ENCODE measurements around the gene FXYD5.

FXYD5 gene

DNA sequence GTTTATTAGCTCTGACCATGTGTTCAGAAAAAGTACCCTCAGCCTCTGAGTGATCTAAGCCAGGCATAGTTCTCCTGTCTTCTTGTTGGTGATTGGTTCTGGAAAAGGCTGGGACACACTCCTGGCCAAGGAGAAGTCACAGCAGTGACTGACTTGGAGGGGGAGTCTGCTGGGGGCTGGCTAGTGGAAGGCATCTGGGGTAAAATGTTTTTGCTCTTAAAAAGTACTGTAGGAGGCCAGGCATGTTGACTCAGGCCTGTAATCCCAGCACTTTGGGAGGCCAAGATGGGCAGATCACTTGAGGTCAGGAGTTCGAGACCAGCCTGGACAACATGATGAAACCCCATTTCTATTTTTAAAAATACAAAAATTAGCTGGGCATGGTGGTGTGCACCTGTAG, 52.3 kb downstream of the FXYD5 start:
- Histone ChIP-seq H3K27ac (ENCODE audit: low read length) (no peak overlapping the region), H3K9me3 (ENCODE audit: control insufficient read depth in 2 of 2, low read length in 2 of 2) (no peaks in the 10 kb centered on the region), H3K4me3 (ENCODE audit: low read length in 2 of 2) (no peak overlapping the region), H3K27me3 (ENCODE audit: control insufficient read depth in 1 of 2, insufficient read depth in 2 of 2, low read length in 2 of 2) (peaks cover 0 to 8% of the 10 kb centered on the region in 2 donors), H3K9ac (ENCODE audit: low read length in 2 of 2) (no peak overlapping the region), H3K36me3 (ENCODE audit: control insufficient read depth in 2 of 2, insufficient read depth in 2 of 2, low read length in 2 of 2) (no peaks in the 10 kb centered on the region), H3K4me1 (ENCODE audit: control insufficient read depth, insufficient read depth, low read length) (peaks cover under 1% of the 10 kb centered on the region)

DNA sequence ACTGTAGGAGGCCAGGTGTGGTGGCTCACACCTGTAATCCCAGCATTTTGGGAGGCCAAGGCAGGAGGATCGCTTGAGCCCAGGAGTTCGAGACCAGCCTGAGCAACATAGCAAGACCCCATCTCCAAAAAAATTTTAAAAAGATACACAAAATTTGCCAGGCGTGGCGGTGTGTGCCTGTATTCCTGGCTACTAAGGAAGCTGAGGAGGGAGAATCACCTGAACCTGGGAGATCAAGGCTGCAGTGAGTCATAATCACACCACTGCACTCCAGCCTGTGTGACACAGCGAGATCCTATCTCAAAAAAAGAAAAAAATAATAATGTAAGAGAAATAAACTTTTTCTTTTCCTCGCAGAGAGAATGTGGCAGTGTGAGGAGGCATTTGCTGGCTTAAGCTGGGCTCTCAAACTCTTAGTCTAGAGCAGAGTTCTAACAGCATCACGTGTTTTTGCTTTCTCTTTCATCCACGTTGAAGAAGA, 52.9 kb downstream of the FXYD5 start:
- H3K27ac ChIP-seq (ENCODE audit: low read length): no peak overlapping the region
- no peaks in the 10 kb centered on the region for H3K9me3 ChIP-seq (ENCODE audit: control insufficient read depth in 2 of 2, low read length in 2 of 2)
- H3K4me1 ChIP-seq (ENCODE audit: control insufficient read depth, insufficient read depth, low read length): peaks cover 4% of the 10 kb centered on the region

DNA sequence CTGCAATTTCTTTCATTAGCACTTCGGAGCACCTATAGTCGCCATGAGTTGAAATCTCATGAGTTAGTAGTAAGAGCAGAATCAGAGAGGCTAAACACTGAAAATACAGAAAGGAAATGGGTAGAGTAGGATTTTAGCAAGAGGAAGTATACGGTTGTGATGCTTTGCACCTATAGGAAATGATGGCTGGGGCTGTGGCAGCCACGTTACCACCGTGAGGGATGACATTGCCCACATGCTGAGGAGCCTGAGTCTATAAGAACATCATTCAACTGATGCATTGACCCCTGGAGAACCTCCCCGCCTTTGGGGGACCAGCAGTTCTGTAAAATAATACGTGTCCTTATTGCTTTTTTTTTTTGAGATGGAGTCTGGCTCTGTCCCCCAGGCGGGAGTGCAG, 53.6 kb downstream of the FXYD5 start:
- H3K9me3 ChIP-seq (ENCODE audit: control insufficient read depth in 2 of 2, low read length in 2 of 2): no peaks in the 10 kb centered on the region
- H3K27me3 ChIP-seq (ENCODE audit: control insufficient read depth in 1 of 2, insufficient read depth in 2 of 2, low read length in 2 of 2): peaks cover 0 to 8% of the 10 kb centered on the region in 2 donors
- H3K36me3 ChIP-seq (ENCODE audit: control insufficient read depth in 2 of 2, insufficient read depth in 2 of 2, low read length in 2 of 2): no peaks in the 10 kb centered on the region
- H3K27ac ChIP-seq (ENCODE audit: low read length): no peak overlapping the region
- H3K9ac ChIP-seq (ENCODE audit: low read length in 2 of 2): no peak overlapping the region
- no peak overlapping the region for H3K4me3 ChIP-seq (ENCODE audit: low read length in 2 of 2)
- H3K4me1 ChIP-seq (ENCODE audit: control insufficient read depth, insufficient read depth, low read length): peaks cover 4% of the 10 kb centered on the region

More for the DNA sequence above, 52.9 kb downstream of the FXYD5 start:
- no peak overlapping the region for H3K4me3 ChIP-seq (ENCODE audit: low read length in 2 of 2)
- H3K27me3 ChIP-seq (ENCODE audit: control insufficient read depth in 1 of 2, insufficient read depth in 2 of 2, low read length in 2 of 2): peaks cover 0 to 8% of the 10 kb centered on the region in 2 donors
- H3K9ac ChIP-seq (ENCODE audit: low read length in 2 of 2): no peak overlapping the region
- H3K36me3 ChIP-seq (ENCODE audit: control insufficient read depth in 2 of 2, insufficient read depth in 2 of 2, low read length in 2 of 2): no peaks in the 10 kb centered on the region

DNA sequence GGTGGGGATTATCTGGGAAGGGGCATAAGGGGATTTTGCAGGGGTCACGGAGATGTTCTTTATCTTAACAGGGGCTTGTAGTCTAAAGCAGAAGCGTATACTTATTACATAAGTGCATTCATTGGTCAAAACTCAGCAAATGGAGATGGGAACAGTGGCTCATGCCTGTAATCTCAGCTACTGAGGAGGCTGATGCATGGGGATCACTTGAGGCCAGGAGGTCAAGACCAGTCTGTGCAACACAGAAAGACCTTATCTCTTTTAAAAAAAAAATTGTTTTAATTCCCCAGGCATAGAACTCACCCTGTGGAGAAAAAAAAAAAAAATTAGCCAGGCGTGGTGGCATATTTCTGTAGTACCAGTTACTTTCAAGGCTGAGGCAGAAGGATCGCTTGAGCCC, 55.1 kb downstream of the FXYD5 start:
- H3K4me1 ChIP-seq (ENCODE audit: control insufficient read depth, insufficient read depth, low read length): peaks cover 12% of the 10 kb centered on the region

DNA sequence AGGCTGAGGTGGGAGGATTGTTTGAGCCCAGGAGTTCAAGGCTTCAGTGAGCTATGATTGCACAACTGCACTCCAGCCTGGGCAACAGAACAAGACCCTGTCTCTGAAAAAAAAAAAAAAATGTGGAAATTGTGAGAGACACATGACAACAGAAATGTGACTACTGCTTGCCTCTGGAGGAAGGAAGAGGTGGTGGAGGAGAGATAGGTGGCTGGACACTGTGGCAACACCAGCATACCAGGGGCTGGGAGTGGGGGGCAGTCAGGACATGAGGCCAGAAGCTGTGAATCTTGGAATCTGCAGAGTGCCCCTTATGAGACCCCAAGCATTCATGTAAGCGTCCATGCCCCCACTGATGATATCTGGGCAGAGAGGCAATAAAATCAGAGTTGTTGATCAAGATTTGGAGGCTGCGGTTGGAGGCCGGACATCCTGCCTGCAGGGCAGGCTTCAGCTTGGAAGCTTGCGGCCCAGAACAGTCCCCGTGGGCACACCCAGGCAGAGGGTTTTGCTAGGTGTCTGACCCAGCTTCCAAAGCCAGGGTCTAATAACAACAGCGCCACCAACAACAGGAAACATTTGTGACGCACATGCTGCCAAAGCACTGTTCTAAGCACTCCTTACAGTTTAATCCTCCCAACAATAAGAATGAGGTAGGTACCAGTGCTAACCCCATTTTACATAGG, 57.2 kb downstream of the FXYD5 start:
- H3K9me3 ChIP-seq (ENCODE audit: control insufficient read depth in 2 of 2, low read length in 2 of 2): no peaks in the 10 kb centered on the region
- H3K27ac ChIP-seq (ENCODE audit: low read length): no peak overlapping the region
- peaks cover 12% of the 10 kb centered on the region for H3K4me1 ChIP-seq (ENCODE audit: control insufficient read depth, insufficient read depth, low read length)
- H3K27me3 ChIP-seq (ENCODE audit: control insufficient read depth in 1 of 2, insufficient read depth in 2 of 2, low read length in 2 of 2): peaks cover 0 to 2% of the 10 kb centered on the region in 2 donors
- no peaks in the 10 kb centered on the region for H3K36me3 ChIP-seq (ENCODE audit: control insufficient read depth in 2 of 2, insufficient read depth in 2 of 2, low read length in 2 of 2)
- H3K4me3 ChIP-seq (ENCODE audit: low read length in 2 of 2): no peak overlapping the region
- no peak overlapping the region for H3K9ac ChIP-seq (ENCODE audit: low read length in 2 of 2)

More for the DNA sequence above, 55.1 kb downstream of the FXYD5 start:
- Histone ChIP-seq H3K36me3 (ENCODE audit: control insufficient read depth in 2 of 2, insufficient read depth in 2 of 2, low read length in 2 of 2) (no peaks in the 10 kb centered on the region), H3K9me3 (ENCODE audit: control insufficient read depth in 2 of 2, low read length in 2 of 2) (no peaks in the 10 kb centered on the region), H3K9ac (ENCODE audit: low read length in 2 of 2) (no peak overlapping the region), H3K27me3 (ENCODE audit: control insufficient read depth in 1 of 2, insufficient read depth in 2 of 2, low read length in 2 of 2) (peaks cover 0 to 8% of the 10 kb centered on the region in 2 donors), H3K4me3 (ENCODE audit: low read length in 2 of 2) (no peak overlapping the region), H3K27ac (ENCODE audit: low read length) (no peak overlapping the region)

DNA sequence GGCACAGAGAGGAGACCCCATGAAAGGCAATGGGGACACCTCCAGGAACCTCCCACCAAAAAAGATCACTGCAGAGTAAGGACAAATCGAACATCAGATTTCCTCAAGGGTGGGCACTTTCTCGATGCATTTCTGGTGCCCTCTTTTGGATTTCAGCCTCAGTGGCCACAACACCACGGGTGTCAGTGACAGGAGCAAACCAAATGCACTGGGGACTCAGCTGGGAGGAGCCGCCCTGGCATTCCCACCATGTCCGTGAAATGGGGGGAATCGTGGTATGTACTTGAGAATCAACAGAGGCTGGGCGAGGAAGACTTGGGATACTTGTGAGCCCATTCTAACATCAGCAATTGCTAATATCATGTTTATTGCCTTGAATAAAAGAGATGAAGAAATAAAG, 57.7 kb downstream of the FXYD5 start:
- Histone ChIP-seq H3K9me3 (ENCODE audit: control insufficient read depth in 2 of 2, low read length in 2 of 2) (no peaks in the 10 kb centered on the region), H3K4me1 (ENCODE audit: control insufficient read depth, insufficient read depth, low read length) (peaks cover 12% of the 10 kb centered on the region), H3K27ac (ENCODE audit: low read length) (no peak overlapping the region), H3K36me3 (ENCODE audit: control insufficient read depth in 2 of 2, insufficient read depth in 2 of 2, low read length in 2 of 2) (no peaks in the 10 kb centered on the region), H3K4me3 (ENCODE audit: low read length in 2 of 2) (no peak overlapping the region), H3K27me3 (ENCODE audit: control insufficient read depth in 1 of 2, insufficient read depth in 2 of 2, low read length in 2 of 2) (peaks cover 0 to 2% of the 10 kb centered on the region in 2 donors), H3K9ac (ENCODE audit: low read length in 2 of 2) (no peak overlapping the region)

DNA sequence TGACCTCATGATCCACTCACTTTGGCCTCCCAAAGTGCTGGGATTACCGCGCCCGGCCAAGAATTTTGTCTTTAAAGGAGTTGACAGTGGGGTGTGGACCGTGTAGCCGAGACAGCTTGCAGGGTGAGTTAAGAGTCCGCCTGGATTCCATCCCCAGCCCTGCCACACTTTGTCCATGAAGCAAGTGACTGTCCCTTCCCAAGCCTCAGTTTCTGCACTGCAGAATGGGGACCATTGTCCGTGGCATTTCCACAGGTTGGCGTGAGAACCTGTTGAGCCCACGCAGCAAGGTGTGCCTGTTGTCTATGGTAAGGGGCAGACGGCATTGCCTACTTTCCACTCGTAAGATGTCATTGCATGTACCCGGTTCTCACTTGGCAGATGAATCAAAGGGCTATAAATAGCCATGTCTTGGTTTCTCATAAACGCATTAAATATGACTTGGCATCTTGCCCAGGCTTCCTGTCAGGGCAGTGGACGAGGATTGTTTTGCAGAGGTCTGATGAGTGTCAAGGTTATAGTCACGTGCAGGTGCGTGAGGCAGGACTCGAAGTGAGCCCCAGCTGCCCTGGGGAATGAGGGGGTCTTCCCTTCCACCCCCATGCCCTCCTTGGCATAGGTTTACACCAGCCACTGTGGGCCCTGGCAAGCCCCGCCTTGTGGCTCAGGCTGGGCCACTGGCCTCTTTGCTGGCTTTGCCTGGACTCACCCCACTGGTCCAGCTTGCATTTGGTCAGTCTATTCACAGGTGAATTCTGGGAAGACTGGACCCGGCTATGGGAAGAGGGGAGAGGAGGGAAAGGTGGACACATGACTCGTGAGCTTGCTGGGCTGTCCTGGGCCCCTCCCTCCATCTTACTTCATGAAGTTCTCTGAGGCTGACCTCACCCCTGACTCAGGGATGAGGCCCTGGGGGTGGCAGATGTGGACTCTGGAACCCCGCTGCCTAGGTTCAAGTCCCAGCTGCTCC, 59.4 kb downstream of the FXYD5 start:
- peaks cover 12% of the 10 kb centered on the region for H3K4me1 ChIP-seq (ENCODE audit: control insufficient read depth, insufficient read depth, low read length)

DNA sequence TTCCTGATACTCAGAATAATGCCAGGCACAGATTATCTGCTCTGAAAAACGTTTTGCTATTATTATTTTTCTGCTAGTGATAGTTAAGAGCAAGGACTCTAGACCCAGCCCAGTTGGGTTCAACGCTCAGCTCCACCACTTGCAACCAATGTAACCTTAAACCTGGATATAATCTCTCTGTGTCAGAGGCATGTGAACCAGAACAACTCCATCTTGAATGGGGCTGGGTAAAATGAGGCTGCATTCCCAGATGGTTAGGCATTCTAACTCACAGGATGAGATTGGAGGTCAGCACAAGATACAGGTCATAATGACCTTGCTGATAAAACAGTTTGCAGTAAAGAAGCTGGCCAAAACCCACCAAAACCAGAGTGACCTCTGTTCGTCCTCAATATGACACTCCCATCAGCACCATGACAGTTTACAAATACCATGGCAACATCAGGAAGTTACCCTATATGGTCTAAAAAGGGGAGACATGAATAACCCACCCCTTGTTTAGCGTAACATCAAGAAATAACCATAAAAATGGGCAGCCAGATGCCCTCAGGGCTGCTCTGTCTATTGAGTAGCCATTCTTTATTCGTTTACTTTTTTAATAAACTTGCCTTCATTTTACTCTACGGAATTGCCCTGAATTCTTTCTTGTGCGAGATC, 60.4 kb downstream of the FXYD5 start:
- Histone ChIP-seq H3K9ac (ENCODE audit: low read length in 2 of 2) (no peak overlapping the region), H3K36me3 (ENCODE audit: control insufficient read depth in 2 of 2, insufficient read depth in 2 of 2, low read length in 2 of 2) (no peaks in the 10 kb centered on the region), H3K4me1 (ENCODE audit: control insufficient read depth, insufficient read depth, low read length) (peaks cover 12% of the 10 kb centered on the region), H3K4me3 (ENCODE audit: low read length in 2 of 2) (no peak overlapping the region), H3K27ac (ENCODE audit: low read length) (peak overlapping the region; percentile 1), H3K27me3 (ENCODE audit: control insufficient read depth in 1 of 2, insufficient read depth in 2 of 2, low read length in 2 of 2) (peaks cover 0 to 2% of the 10 kb centered on the region in 2 donors), H3K9me3 (ENCODE audit: control insufficient read depth in 2 of 2, low read length in 2 of 2) (no peaks in the 10 kb centered on the region)

More for the DNA sequence above, 59.4 kb downstream of the FXYD5 start:
- H3K4me3 ChIP-seq (ENCODE audit: low read length in 2 of 2): peak overlapping the region in 1 of 2 donors; percentile 59
- H3K36me3 ChIP-seq (ENCODE audit: control insufficient read depth in 2 of 2, insufficient read depth in 2 of 2, low read length in 2 of 2): no peaks in the 10 kb centered on the region
- no peaks in the 10 kb centered on the region for H3K9me3 ChIP-seq (ENCODE audit: control insufficient read depth in 2 of 2, low read length in 2 of 2)
- H3K27ac ChIP-seq (ENCODE audit: low read length): peak overlapping the region; percentile 18
- no peak overlapping the region for H3K9ac ChIP-seq (ENCODE audit: low read length in 2 of 2)
- H3K27me3 ChIP-seq (ENCODE audit: control insufficient read depth in 1 of 2, insufficient read depth in 2 of 2, low read length in 2 of 2): peaks cover 0 to 2% of the 10 kb centered on the region in 2 donors

DNA sequence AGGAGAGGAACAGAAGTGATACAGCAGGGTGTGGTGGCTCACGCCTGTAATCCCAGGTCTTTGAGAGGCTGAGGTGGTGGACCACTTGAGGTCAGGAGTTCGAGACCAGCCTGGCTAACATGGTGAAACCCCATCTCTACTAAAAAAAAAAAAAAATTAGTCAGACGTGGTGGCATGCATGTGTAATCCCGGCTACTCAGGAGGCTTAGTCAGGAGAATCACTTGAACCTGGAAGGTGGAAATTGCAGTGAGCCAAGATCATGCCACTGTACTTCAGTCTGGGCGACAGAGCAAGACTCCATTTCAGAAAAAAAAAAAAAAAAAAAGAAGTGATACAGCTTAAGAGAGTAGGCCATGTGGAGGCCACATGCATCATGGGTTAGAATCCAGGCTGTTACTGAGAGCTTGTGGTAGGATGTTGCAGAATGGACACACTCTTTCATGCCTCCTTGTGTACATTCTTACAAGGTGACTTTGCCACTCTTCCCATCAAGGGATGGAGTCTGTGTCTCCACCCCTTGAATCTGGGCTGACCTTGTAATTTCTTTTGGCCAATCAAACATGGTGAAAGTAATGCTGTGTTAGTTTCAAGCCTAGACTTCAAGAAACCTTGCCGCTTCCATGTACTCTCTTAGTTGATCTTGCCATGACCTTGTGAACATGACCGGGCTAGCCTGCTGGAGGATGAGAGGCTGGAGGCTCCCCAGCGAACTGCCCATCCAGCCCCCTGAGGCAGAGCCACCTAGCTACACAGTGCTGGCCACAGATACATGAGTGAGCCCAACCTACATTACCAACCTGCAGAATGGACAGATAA, 61.7 kb downstream of the FXYD5 start:
- no peaks in the 10 kb centered on the region for H3K36me3 ChIP-seq (ENCODE audit: control insufficient read depth in 2 of 2, insufficient read depth in 2 of 2, low read length in 2 of 2)
- H3K9me3 ChIP-seq (ENCODE audit: control insufficient read depth in 2 of 2, low read length in 2 of 2): no peaks in the 10 kb centered on the region
- peaks cover 12% of the 10 kb centered on the region for H3K4me1 ChIP-seq (ENCODE audit: control insufficient read depth, insufficient read depth, low read length)
- no peak overlapping the region for H3K4me3 ChIP-seq (ENCODE audit: low read length in 2 of 2)
- no peak overlapping the region for H3K9ac ChIP-seq (ENCODE audit: low read length in 2 of 2)
- H3K27me3 ChIP-seq (ENCODE audit: control insufficient read depth in 1 of 2, insufficient read depth in 2 of 2, low read length in 2 of 2): no peaks in the 10 kb centered on the region
- H3K27ac ChIP-seq (ENCODE audit: low read length): no peak overlapping the region

Measured in stomach smooth muscle (tissue), 2 donors.